ENCODE data around the gene BUD13.

The BUD13 gene

DNA sequence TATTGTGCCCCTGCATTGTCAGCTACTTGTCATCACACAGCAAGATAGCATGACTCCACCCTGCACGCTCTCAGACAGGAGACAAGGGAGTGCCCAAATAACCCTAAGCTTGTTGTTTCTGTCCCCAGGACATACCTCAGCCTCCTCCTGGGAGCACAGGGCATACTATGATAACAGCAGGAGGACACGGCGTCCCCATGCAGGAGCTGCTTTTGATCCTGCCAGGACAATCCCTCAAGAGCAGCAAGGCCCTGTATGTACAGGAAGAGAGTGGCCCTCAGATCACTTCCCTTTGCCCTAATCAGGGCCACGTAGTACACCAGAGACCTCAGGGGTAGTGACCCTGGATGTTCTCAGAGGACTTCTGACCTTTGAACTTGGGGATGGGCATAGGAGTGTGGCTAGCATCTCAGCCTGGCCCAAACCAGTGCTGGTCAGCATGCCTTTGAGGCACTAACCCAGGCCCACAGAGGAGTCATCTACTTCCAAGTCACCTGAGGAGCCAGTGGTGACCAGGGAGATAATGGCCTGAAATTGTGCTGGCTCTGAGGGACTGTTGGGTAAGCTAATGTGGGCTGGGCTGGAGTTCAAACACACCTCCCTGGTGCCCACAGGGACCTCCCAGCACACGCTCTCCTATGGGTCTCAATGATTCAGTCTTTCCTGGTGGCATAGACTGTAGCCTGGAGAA lies 41.1 kb upstream of the BUD13 start:
- DNase-seq (ENCODE audit: extremely low read depth, low read depth) = no peak
- H3K4me3 ChIP-seq (replicated peaks; ENCODE audit: low read depth, low read length) = no peak overlapping the region
- TF ChIP-seq, protein P1, sequence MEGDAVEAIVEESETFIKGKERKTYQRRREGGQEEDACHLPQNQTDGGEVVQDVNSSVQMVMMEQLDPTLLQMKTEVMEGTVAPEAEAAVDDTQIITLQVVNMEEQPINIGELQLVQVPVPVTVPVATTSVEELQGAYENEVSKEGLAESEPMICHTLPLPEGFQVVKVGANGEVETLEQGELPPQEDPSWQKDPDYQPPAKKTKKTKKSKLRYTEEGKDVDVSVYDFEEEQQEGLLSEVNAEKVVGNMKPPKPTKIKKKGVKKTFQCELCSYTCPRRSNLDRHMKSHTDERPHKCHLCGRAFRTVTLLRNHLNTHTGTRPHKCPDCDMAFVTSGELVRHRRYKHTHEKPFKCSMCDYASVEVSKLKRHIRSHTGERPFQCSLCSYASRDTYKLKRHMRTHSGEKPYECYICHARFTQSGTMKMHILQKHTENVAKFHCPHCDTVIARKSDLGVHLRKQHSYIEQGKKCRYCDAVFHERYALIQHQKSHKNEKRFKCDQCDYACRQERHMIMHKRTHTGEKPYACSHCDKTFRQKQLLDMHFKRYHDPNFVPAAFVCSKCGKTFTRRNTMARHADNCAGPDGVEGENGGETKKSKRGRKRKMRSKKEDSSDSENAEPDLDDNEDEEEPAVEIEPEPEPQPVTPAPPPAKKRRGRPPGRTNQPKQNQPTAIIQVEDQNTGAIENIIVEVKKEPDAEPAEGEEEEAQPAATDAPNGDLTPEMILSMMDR (IDR thresholded peaks at IDR 0.05; ENCODE audit: low read depth, low read length, missing control alignments) = no peak

DNA sequence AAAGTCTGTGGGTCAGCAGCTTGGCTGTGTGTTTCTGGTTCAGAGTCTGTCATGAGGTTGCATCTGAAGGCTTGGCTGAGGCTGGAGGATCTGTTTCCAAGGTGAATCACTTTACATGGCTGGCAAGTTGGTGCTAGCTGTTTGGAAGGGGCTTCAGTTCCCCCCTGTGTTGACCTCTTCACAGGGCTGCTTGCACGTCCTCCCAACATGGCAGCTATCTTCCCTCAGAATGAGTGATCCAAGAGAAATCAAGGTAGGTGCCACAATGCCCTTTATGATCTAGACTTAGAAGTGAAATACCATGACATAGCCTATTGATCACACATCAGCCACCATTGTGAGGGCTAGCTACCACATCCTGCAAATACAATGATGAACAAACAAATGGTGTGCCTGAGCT lies 40.4 kb upstream of the BUD13 start:
- no peak for DNase-seq (ENCODE audit: extremely low read depth, low read depth)
- TF ChIP-seq, protein P1 (IDR thresholded peaks at IDR 0.05; ENCODE audit: low read depth, low read length, missing control alignments) = no peak
- H3K4me3 ChIP-seq (replicated peaks; ENCODE audit: low read depth, low read length) = no peak overlapping the region

DNA sequence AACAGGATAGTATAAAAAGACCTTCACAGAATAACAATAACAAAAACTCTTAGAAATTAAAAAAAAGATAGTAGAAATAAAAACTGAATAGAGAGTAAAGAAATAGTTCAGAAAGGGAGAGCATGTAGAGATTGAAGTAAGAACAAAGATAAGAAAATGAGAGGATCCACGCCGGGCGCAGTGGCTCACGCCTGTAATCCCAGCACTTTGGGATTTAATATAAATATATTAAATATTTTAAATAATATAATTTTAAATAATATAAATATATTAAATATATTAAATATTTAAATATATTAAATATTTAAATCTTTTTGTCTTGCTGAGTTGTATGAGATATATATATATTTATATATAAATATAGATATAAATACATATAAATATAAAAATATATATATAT lies 39.3 kb upstream of the BUD13 start:
- H3K4me3 ChIP-seq (replicated peaks; ENCODE audit: low read depth, low read length) = no peak overlapping the region
- no peak for DNase-seq (ENCODE audit: extremely low read depth, low read depth)
- TF ChIP-seq, protein P1 (IDR thresholded peaks at IDR 0.05; ENCODE audit: low read depth, low read length, missing control alignments) = no peak

DNA sequence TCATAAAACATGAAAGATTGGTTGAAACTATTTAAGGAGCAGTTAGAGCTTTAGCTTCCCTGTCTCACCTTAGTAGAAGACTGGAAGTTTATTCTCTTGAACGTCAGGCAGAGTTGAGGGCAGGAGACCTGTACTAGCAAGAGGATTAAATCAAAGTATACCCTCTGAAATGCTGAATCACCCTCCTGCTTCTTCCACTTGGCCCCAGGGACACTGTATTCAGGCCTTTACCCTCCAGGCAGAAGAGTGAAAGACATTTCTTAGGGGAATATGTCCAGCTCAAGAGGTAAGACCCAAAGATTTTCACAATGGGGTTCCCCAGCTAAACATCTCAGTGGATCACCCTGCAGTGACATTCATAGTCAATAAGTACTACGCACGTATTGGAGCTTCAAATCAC lies 38.4 kb upstream of the BUD13 start:
- no peak overlapping the region for H3K4me3 ChIP-seq (replicated peaks; ENCODE audit: low read depth, low read length)
- TF ChIP-seq, protein P1 (IDR thresholded peaks at IDR 0.05; ENCODE audit: low read depth, low read length, missing control alignments) = no peak
- no peak for DNase-seq (ENCODE audit: extremely low read depth, low read depth)

GRCh38 chr11:116808262-116809175 lies 35.7 kb upstream of the BUD13 start:
- H3K4me3 ChIP-seq (replicated peaks; ENCODE audit: low read depth, low read length) = no peak overlapping the region
- TF ChIP-seq, protein P1 (IDR thresholded peaks at IDR 0.05; ENCODE audit: low read depth, low read length, missing control alignments) = no peak
- no peak for DNase-seq (ENCODE audit: extremely low read depth, low read depth)

GRCh38 chr11:116807601-116808261 lies 34.9 kb upstream of the BUD13 start:
- TF ChIP-seq, protein P1 (IDR thresholded peaks at IDR 0.05; ENCODE audit: low read depth, low read length, missing control alignments) = no peak
- no peak for DNase-seq (ENCODE audit: extremely low read depth, low read depth)

More at GRCh38 chr11:116807601-116808261, 34.9 kb upstream of the BUD13 start:
- no peak overlapping the region for H3K4me3 ChIP-seq (replicated peaks; ENCODE audit: low read depth, low read length)
